ENCODE results near the gene RPL15. TPM values are rescaled to one million over a fixed set of nuclear protein-coding genes. Genes with fewer than 3 reads are reported as not detected.
"Not testable (repeated sequence)": the region's sequence is repeated elsewhere in the genome, so short reads cannot be mapped to it uniquely, and the experiment has no call there.

The RPL15 gene
- total and polyA plus RNA-seq, 7 donors: 1,021 to 2,855 (median 1,350) TPM

DNA sequence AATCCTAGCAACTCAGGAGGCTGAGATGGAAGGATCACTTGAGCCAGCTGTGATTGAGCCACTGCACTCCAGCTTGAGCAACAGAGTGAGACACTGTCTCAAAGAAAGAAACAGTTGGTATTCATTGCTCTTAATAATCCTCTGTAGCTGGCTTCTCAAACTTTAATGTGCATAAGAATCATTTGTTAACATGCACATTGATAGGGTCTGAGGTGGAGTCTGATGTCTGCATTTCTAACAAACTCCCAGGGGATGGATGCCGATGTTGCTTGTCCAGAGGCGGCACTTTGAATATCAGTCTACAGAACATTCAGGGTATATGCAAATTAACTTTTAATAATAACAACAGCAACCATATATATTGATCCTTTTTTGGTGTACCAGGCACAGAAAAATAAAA is 40.0 kb upstream of the RPL15 start:
- Histone ChIP-seq H3K4me3 (no peak overlapping the region), H3K4me1 (peaks cover 62% of the 10 kb centered on the region), H3K27me3 (ENCODE audit: insufficient read depth in 3 of 3, low read length in 2 of 3) (no peaks in the 10 kb centered on the region), H3K9me3 (no peaks in the 10 kb centered on the region), H3K36me3 (ENCODE audit: insufficient read depth in 1 of 2, low read depth in 1 of 2) (peaks cover 0 to 3% of the 10 kb centered on the region in 2 donors), H3K27ac (no peak overlapping the region)
- intact Hi-C loops (cut with DNase I): no loop called here
- ATAC-seq (peak in 3 of 4 donors; percentile 31 to 58 (median 35)), DNase-seq (no peak)
- TF ChIP-seq, protein P1, sequence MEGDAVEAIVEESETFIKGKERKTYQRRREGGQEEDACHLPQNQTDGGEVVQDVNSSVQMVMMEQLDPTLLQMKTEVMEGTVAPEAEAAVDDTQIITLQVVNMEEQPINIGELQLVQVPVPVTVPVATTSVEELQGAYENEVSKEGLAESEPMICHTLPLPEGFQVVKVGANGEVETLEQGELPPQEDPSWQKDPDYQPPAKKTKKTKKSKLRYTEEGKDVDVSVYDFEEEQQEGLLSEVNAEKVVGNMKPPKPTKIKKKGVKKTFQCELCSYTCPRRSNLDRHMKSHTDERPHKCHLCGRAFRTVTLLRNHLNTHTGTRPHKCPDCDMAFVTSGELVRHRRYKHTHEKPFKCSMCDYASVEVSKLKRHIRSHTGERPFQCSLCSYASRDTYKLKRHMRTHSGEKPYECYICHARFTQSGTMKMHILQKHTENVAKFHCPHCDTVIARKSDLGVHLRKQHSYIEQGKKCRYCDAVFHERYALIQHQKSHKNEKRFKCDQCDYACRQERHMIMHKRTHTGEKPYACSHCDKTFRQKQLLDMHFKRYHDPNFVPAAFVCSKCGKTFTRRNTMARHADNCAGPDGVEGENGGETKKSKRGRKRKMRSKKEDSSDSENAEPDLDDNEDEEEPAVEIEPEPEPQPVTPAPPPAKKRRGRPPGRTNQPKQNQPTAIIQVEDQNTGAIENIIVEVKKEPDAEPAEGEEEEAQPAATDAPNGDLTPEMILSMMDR (IDR thresholded peaks at IDR 0.05): no peak
- WGBS, 3 donors: 53 to 70% (median 56%) methylated on average over 2 of the region's 2 CpGs

DNA sequence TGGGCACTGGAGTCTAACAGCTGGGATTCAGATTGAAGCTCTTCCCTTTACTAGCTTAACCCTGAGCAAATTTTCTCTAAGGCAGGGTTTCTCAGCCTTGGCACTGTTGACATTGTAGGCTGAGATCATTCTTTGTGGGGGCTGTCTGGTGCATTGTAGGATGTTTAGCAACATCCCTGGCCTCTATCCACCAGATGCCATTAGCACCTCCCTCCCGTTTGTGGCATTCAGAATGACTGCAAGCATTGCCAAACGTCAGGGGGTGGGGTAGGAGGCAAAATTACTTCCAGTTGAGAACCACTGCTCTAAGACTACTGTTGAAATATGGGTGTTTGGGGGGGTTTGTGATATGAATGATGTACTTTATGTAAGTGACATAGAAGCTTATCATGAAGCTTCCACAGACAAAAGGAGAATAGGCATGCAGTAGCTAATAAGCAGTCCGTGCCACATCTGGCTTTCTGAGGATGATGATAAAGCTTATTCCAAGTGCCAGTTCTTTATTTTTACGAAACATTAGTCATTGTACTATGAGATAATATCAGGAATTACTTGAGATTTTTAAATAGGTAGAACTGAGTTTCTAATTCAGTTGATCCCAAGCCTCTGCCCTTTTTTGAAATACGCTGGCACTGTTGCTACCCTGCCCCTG is 39.5 kb upstream of the RPL15 start:
- intact Hi-C loops (cut with DNase I): no loop called here
- no peak overlapping the region for H3K4me3 ChIP-seq
- peaks cover 0 to 7% of the 10 kb centered on the region in 2 donors for H3K36me3 ChIP-seq (ENCODE audit: insufficient read depth in 1 of 2, low read depth in 1 of 2)
- ATAC-seq: peak in 2 of 4 donors; percentile 55 to 70
- DNase-seq: peak; percentile 54 to 61
- H3K27ac ChIP-seq: no peak overlapping the region
- TF ChIP-seq, protein P1 (IDR thresholded peaks at IDR 0.05): no peak
- H3K4me1 ChIP-seq: peaks cover 62% of the 10 kb centered on the region
- H3K27me3 ChIP-seq (ENCODE audit: insufficient read depth in 3 of 3, low read length in 2 of 3): no peaks in the 10 kb centered on the region
- H3K9me3 ChIP-seq: no peaks in the 10 kb centered on the region
- 36 to 50% (median 46%) methylated on average over 5 of the region's 5 CpGs for WGBS, 3 donors

DNA sequence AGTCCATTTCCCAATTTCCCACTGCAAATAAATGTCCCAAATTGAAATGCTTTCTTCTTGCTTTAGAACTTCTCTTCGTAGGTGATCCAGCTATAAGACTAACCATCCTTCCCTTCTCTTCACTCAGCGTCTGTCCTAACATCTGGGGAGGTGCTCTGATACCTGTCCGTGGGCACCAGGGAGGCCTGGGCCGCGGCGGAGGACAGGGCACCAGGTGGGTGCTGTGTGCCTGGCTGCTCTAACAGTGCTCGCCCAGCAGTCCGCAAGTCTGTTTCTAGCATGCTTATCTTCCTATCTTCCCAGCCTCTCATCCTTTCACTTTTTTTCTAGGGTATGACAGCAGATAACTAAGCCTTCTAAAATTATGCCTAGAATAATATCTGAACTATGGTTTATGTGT is 37.4 kb upstream of the RPL15 start:
- no peak overlapping the region for H3K27ac ChIP-seq
- intact Hi-C loops (cut with DNase I): no loop called here
- DNase-seq (no peak), ATAC-seq (no peak)
- H3K27me3 ChIP-seq (ENCODE audit: insufficient read depth in 3 of 3, low read length in 2 of 3): no peaks in the 10 kb centered on the region
- peaks cover 0 to 7% of the 10 kb centered on the region in 2 donors for H3K36me3 ChIP-seq (ENCODE audit: insufficient read depth in 1 of 2, low read depth in 1 of 2)
- WGBS, 3 donors: 90 to 98% (median 97%) methylated on average over 8 of the region's 8 CpGs
- no peak overlapping the region for H3K4me3 ChIP-seq
- H3K4me1 ChIP-seq: peaks cover 49% of the 10 kb centered on the region
- TF ChIP-seq, protein P1 (IDR thresholded peaks at IDR 0.05): no peak
- H3K9me3 ChIP-seq: no peaks in the 10 kb centered on the region

DNA sequence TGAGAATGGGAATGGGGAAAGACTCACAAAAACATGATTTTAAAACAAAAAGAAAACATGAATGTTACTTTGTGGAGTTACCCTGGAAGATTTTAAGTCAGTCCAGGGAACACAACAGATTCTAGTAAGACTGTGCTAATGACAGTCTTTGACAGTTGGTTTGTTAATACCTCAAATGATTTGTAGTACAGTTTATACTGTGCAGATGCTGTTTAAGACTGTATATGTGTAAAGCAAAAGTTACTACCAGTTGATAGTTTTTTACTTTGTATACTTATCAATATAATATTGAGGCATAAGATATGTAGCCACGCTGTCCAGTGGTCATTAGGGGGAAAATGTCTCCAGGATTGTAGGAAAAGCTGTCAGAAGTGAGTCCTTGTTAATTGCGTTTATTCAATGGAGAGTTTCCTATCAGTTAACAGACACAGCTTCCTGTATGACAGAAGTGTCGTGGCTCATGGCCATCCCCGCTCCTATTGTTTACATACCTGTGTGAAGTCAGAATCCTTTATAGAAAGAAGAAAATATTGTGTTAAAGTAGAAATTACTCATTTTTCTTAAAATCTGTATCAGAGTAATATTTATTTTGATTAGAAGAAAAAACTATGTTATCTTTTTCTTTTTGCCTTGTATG is 36.1 kb upstream of the RPL15 start:
- DNase-seq (no peak), ATAC-seq (no peak)
- peaks cover 0 to 7% of the 10 kb centered on the region in 2 donors for H3K36me3 ChIP-seq (ENCODE audit: insufficient read depth in 1 of 2, low read depth in 1 of 2)
- H3K4me1 ChIP-seq: peaks cover 36% of the 10 kb centered on the region
- no peaks in the 10 kb centered on the region for H3K27me3 ChIP-seq (ENCODE audit: insufficient read depth in 3 of 3, low read length in 2 of 3)
- H3K9me3 ChIP-seq: no peaks in the 10 kb centered on the region
- no peak overlapping the region for H3K27ac ChIP-seq
- TF ChIP-seq, protein P1 (IDR thresholded peaks at IDR 0.05): no peak
- no peak overlapping the region for H3K4me3 ChIP-seq
- intact Hi-C loops (cut with DNase I): loop anchor here in 1 of 2 donors (5.0 kb wide), 1 partner anchor 49 kb away; no protein-coding TSS in a partner anchor
- 68 to 82% (median 79%) methylated on average over 4 of the region's 4 CpGs for WGBS, 3 donors

DNA sequence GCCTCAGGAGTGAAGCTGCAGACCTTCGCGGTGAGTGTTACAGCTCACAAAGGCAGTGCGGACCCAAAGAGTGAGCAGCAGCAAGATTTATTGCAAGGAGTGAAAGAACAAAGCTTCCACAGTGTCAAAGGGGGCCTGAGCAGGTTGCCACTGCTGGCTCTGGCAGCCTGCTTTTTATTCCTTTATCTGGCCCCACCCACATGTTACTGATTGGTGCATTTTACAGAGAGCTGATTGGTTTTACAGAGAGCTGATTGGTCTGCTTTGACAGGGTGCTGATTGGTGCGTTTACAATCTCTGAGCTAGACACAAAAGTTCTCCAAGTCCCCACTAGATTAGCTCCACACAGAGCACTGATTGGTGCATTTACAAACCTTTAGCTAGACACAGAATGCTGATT is 34.9 kb upstream of the RPL15 start:
- DNase-seq; H3K27me3 ChIP-seq (ENCODE audit: insufficient read depth in 3 of 3, low read length in 2 of 3); H3K36me3 ChIP-seq (ENCODE audit: insufficient read depth in 1 of 2, low read depth in 1 of 2); ATAC-seq; H3K27ac ChIP-seq; H3K9me3 ChIP-seq; H3K4me3 ChIP-seq: not testable (repeated sequence)
- peaks cover 26% of the 10 kb centered on the region for H3K4me1 ChIP-seq
- intact Hi-C loops (cut with DNase I): loop anchor here in 1 of 2 donors (5.0 kb wide), 1 partner anchor 50 kb away; no protein-coding TSS in a partner anchor
- WGBS, 3 donors: 78 to 86% (median 82%) methylated on average over 4 of the region's 4 CpGs

Measured in psoas muscle (tissue), 8 donors.